Myocyte (in vitro differentiated cells): ENCODE measurements around the gene RNF220. TPM values are rescaled to one million over a fixed set of nuclear protein-coding genes. Genes with fewer than 3 reads are reported as not detected.

ENCODE experiments used
- DNase-seq: peaks from one replicate; pipeline ENCODE4 v3.0.0-alpha.2; 2012; ENCODE audit warnings: low read depth
- total RNA-seq: library from RNA; depleted of rRNA; stranded (reverse); fragments of >200 nt; gene quantifications from 2 replicates; pipeline ENCODE4 v1.2.3, GENCODE V29; 2014

Gene RNF220
- total RNA-seq, 1 donor from 2014 or later, result 129 TPM

GRCh38 chr1:44672961-44673674 is 268.1 kb downstream of the RNF220 start:
- DNase-seq, result peak; percentile 71

- DNase-seq, result no peak
Observed at GRCh38 chr1:44673675-44674112, 268.6 kb downstream of the RNF220 start.

- DNase-seq, result peak; percentile 99
Observed at GRCh38 chr1:44674113-44675000, 269.3 kb downstream of the RNF220 start, which contains the start of the genes ARMH1 and TMEM53. Gene ARMH1 (plus strand): TSS chr1:44674714. CDS start chr1:44689698, 14,984 bp downstream. Gene TMEM53 (minus strand): TSS chr1:44674481. CDS start chr1:44674391, 90 bp downstream.

DNA sequence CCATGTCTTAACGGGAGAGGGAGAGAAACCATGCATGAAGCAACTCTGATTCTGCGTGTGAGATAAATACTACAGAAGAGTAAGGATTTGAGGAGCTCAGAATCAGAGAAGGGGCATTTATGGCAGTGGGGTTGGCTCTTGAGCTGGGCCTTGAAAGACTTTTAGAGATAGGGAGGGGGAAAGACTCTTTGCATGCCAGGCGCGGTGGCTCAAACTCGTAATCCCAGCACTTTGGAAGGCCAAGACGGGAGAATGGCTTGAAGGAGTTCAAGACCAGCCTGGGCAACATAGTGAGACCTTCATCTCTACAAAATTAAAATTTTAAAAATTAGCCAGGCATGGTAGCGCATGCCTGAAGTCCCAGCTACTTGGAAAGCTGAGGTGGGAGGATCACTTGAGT is 270.1 kb downstream of the RNF220 start:
- no peak for DNase-seq

DNA sequence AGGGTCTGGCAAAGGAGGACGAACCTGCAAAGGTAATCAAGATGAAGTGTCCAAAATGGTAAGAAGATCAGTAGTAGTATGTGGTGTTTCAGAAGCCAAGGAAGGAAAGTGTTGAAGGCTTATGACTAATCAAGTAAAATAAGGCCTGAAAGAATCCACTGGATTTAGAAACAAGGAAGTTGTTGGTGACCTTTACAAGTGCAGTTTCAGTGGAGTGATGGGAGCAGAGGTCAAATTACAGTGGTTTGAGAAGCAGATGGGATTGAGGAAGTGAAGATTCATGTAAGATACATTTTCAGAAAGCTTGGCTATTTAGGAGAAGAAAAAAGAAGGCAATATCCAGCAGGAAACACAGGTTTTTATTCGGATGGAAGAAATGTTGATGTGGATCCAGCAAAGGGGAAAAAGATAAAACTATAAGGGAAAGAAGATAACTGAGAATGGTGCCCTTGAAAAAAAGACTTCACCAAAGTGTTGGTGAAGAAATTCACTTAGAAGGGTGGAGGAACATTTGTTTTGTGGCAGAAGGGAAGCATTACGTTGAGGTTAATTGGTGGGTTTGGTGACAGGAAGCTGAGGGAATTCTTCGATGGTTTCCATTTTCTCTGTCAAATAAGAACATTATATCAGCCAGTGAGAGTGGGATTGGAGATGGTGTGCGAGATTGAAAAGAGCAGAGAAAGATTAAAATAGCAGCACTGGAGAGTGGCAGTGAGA is 271.6 kb downstream of the RNF220 start:
- DNase-seq, result peak; percentile 89

- peak; percentile 78 for DNase-seq
Observed at GRCh38 chr1:44677201-44677766, 272.2 kb downstream of the RNF220 start.

- DNase-seq, result no peak
Observed at GRCh38 chr1:44678120-44678519, 273.1 kb downstream of the RNF220 start.

GRCh38 chr1:44678626-44679025 is 273.6 kb downstream of the RNF220 start:
- DNase-seq, result no peak

GRCh38 chr1:44679468-44679867 is 274.4 kb downstream of the RNF220 start:
- DNase-seq, result no peak

DNA sequence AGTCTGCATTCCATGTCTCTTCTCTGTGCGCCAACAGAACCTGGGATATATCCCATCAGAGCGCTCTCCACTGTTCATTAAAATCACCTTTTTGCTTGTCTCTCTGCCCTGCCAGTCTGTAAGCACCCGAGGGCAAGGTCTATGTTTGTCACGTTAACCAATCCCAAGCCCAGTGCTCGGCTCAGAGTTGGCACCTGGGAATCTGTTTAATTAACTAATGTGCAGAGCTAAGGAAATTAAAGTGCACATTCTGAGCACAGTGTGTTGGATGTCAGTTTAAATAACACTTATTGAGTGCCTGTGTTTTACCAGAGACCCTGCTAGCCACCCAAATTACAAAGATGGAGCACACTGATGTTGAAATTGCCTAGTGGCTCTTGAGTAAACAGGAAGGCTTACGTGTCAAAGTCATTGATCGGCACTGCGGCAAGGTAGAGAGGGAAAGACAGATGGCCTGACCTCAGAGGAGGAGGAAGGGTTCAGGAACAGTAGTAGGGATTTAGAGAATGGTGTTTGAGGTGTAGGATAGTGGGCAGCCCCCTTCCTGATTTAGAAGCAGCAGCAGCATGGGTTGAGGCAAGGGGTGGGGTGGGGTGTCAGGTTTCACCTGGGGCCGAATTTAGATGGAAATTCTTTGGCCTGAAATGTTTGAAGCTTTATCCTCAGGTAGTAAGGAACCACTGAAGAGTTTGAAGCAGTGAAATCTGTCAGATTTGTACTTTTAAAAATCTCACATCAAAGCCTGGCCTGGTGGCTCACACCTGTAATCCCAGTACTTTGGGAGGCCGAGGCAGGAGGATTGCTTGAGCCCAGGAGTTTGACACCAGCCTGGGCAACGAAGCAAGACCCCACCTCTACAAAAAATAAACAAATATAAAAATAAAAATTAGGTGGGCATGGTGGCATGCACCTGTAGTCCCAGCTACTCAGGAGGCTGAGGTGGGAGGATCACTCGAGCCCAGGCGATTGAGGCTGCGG is 277.1 kb downstream of the RNF220 start:
- peak; percentile 37 for DNase-seq

DNA sequence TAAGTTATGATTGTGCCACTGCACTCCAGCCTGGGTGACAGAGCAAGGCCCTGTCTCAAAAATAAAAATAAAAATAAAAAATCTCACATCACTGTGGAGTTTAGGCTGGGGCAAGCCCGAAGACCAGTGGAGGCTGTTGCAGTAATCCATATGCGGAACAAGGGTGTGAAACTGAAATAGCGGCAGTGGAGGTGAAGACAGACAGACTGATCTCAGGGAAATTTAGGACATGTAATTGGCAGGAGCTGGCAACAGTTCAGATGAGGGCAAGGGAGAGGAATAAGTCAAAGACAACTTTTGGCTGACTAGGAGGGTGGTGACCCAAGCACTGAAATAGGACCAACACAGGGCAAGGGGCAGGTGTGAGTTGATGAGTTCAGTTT is 277.8 kb downstream of the RNF220 start:
- DNase-seq, result no peak

- DNase-seq, result no peak
Observed at GRCh38 chr1:44684525-44684924, 279.5 kb downstream of the RNF220 start.

GRCh38 chr1:44685218-44685617 is 280.2 kb downstream of the RNF220 start:
- DNase-seq, result no peak

DNA sequence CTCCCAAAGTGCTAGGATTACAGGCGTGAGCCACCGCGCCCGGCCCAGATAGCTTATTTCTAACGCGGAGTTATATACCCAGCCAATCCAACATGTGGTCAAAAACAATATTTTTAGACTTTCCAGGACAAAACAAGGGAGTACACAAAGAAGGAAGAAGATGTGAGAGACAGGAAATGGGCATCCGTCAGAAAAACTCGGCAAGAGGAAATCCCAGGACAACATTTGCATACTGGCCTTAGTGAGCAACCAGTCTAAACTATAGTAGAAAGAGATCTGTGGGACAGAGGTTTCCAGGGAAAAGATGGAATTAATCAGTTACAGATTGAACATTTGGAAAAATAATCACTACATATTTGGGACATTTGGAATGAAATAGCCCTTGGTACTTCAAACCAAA is 280.8 kb downstream of the RNF220 start:
- no peak for DNase-seq

DNA sequence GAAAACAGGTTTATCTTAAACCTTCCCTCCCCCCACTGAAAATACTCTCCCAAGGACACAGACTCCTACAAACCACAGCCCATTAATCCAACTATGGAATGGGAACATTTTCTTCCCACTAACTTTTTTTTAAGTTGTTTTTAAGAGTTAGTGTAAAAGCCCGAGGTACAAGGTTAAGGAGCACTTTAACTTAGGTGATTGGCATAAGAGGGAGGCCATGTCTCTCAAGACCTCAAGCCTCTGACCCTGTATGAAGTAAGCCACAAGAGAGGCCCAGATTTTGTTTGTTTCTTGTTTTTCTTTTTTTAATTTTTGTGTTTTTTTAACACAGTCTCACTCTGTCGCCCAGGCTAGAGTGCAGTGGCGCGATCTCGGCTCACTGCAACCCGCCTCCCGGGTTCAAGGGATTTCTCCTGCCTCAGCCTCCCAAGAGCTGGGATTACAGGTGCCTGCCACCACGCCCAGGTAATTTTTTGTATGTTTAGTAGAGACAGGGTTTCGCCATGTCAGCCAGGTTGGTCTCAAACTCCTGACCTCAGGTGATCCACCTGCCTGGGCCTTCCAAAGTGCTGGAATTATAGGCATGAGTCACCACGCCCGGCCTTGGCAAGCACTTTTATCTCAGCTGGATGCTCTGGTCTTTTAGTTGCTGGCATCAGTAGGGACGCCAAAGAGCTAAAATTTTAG is 283.8 kb downstream of the RNF220 start:
- no peak for DNase-seq

- no peak for DNase-seq
Observed at GRCh38 chr1:44689447-44689765, 284.4 kb downstream of the RNF220 start.

GRCh38 chr1:44693159-44693558 is 288.1 kb downstream of the RNF220 start:
- no peak for DNase-seq

DNA sequence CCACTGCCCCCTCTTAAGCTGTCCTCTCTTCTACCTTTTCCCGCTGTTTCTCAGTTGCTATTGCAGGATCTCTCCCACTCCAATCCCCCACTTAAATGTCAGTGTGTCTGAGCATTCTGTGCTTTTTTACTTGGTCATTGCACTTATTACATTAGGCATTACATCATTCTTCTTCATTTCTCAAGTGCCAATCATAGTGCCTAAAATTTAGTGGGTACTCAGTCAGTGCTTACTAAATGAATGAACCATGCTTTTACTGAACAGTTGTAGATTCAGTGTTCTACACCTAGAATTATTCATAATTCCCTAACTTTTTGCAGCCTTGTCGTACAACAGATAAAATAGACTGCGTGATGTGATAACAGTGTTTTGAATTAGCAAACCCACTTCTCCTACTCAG is 288.8 kb downstream of the RNF220 start:
- DNase-seq, result no peak

DNA sequence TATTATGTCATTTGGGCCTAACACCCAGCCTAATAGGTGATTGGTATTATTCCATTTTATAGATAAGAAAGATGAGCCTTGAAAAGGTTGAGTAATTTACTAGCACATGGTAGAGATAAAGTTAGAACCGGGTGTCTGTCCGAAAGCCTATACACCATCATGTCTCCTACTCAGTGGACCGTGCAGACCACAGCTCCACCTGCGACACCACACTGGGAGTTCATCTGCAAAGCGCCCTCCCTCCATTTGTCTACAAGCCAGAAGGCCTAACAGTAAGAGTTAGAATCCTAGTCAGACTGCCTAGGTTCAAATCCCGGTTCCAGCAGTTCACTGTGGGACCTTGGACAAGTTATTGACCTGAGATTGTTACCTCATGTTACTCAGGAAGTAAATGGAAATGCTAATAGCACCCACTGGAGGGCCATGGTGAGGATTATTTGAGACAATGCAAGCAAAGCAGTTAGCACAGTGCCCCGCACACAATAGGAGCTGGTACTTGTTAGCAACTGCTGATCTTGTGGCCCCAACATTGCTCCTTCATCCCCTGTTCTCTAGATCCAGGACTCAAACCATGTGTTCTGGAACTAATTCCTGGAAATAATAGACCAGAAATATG is 289.9 kb downstream of the RNF220 start:
- no peak for DNase-seq
